PFSK-1 (cell line): Measurements from ENCODE around the gene ZFP62. TPM values are rescaled to one million over a fixed set of nuclear protein-coding genes. Genes with fewer than 3 reads are reported as not detected.

Experiments
- FOXP2 ChIP-seq: optimal IDR thresholded peaks from 2 replicates; pipeline ENCODE3; 2011; ENCODE audit warnings: borderline replicate concordance, control low read depth, inconsistent platforms; ENCODE audit not compliant: insufficient read depth; ENCODE audit errors: extremely low read length, extremely low read depth
- POLR2AphosphoS5 ChIP-seq: IDR thresholded peaks from 2 replicates; pipeline ENCODE4 v1.6.1; 2012; ENCODE audit warnings: low read depth, mild to moderate bottlenecking, control low read depth, low read length, moderate library complexity
- REST ChIP-seq, 2 experiments: IDR thresholded peaks; 2 replicates each; pipeline versions ENCODE4 v1.6.1 to v1.8.0; 2011 to 2012; ENCODE audit warnings: low read depth in 2 of 2, low read length in 2 of 2, control low read depth in 1 of 2, inconsistent platforms in 1 of 2, mild to moderate bottlenecking in 1 of 2, moderate library complexity in 1 of 2; ENCODE audit not compliant: insufficient read depth in 1 of 2
- SIN3A ChIP-seq: IDR thresholded peaks from 2 replicates; pipeline ENCODE4 v1.6.1; 2012; ENCODE audit warnings: mild to moderate bottlenecking, low read length, moderate library complexity, borderline replicate concordance; ENCODE audit not compliant: insufficient read depth
- TAF1 ChIP-seq: IDR thresholded peaks from 2 replicates; pipeline ENCODE4 v1.6.1; 2012; ENCODE audit warnings: low read length, control low read depth, borderline replicate concordance; ENCODE audit not compliant: insufficient read depth
- polyA plus RNA-seq: library from polyadenylated mRNA; unstranded; fragments of >200 nt; gene quantifications from one replicate; pipeline ENCODE4 v1.2.1, GENCODE V29; 2012; ENCODE audit warnings: low read depth, missing spikeins; ENCODE audit not compliant: insufficient read length

The ZFP62 gene
- polyA plus RNA-seq: 7.5 TPM

DNA sequence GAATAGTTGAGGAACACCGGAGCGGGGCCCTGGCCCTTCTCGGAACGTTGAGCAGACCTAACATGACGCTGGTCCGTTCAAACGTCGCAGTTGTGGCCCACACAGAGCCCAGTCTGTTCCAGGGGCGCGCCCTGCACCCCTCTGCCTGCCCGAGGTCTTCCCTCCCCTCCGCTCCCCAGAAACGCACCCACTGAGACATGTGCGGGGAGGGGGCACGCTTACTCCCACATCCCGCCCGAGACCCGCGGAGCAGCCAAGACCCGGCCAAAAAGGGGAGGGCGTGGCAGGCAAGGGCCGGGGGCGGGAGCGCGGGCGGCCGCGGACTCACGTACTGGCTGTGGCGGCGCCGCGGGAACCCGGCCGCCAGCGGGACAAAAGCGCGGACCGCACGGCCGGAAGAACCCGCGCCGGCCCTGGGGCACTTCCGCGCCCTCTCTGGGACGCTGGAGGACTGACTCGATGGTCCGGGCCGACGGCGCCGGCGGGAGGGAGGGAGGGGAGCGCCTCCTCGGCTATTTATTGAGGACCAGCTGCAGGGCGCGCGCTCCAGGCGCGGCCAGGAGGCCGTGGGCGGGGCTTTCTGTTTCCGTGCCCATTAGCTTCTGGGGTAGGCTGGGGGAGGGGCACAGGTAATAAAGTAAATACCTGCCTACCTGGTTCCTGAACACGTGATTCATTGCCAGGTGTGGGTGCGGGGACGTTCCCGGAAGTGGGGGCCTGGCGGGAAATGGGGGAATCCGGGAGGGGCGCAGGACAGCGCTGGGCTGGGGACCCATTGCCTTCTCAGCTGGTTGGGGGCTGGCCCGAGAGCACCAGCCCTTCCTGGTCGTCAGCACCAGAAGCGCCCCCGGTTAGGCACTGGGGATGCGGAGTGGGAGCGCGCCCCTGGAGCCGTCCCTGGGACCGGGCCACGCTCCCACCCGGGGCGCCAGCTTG, at the start of gene ZFP62:
TSS of gene ZFP62 (minus strand) at position 390 of the 936 bp plus-strand sequence. CDS start at position 333, 57 bp downstream.
- no peak for TF ChIP-seq SIN3A
- 0 out of 4 replicates have a peak, but pooled peaks of 1 of the 2 experiments have one; percentile 31 for TF ChIP-seq REST (IDR thresholded peaks at IDR 0.05; ENCODE audit: insufficient read depth in 1 of 2, low read depth in 2 of 2, low read length in 2 of 2)
- peak; percentile 57 for TF ChIP-seq FOXP2
- TF ChIP-seq POLR2AphosphoS5: peak; percentile 58
- no peak for TF ChIP-seq TAF1

- no peak for TF ChIP-seq FOXP2
- no peak for TF ChIP-seq TAF1
- TF ChIP-seq SIN3A: no peak
- no peak for TF ChIP-seq POLR2AphosphoS5
- TF ChIP-seq REST (IDR thresholded peaks at IDR 0.05; ENCODE audit: insufficient read depth in 1 of 2, low read depth in 2 of 2, low read length in 2 of 2): no peak
Measured at GRCh38 chr5:180910735-180911134, 49.7 kb upstream of the ZFP62 start.

DNA sequence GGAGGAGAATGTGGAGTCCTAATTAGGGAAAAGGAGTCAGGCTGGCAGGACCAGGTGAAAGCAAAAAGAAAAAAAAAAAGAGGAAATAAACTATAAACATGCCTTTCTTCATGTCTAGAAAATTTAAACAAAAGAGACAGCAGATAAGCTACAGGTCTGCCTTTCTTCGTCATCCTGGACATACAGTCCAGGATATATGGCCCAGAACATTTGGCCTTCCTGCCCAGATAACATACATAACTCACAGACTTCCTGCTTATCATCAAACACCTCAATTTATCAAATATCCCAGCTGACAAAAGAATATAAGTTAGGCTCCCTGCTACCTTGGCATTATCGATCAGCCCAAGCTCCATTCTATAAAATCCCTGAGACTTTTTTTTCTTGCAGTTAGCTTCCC, 49.1 kb upstream of the ZFP62 start:
- TF ChIP-seq SIN3A: no peak
- no peak for TF ChIP-seq REST (IDR thresholded peaks at IDR 0.05; ENCODE audit: insufficient read depth in 1 of 2, low read depth in 2 of 2, low read length in 2 of 2)
- TF ChIP-seq FOXP2: no peak
- no peak for TF ChIP-seq TAF1
- TF ChIP-seq POLR2AphosphoS5: no peak

- no peak for TF ChIP-seq FOXP2
- no peak for TF ChIP-seq REST (IDR thresholded peaks at IDR 0.05; ENCODE audit: insufficient read depth in 1 of 2, low read depth in 2 of 2, low read length in 2 of 2)
- no peak for TF ChIP-seq SIN3A
- no peak for TF ChIP-seq POLR2AphosphoS5
- TF ChIP-seq TAF1: no peak
Measured at GRCh38 chr5:180909782-180910181, 48.7 kb upstream of the ZFP62 start.
